ENCODE measurements around the gene ZNF653. TPM values are rescaled to one million over a fixed set of nuclear protein-coding genes. Genes with fewer than 3 reads are reported as not detected.

Gene ZNF653
- total and polyA plus RNA-seq, 2 donors (not counting 1 experiment from before 2014, with no cell fraction given), result 24.2 to 26.2 TPM

DNA sequence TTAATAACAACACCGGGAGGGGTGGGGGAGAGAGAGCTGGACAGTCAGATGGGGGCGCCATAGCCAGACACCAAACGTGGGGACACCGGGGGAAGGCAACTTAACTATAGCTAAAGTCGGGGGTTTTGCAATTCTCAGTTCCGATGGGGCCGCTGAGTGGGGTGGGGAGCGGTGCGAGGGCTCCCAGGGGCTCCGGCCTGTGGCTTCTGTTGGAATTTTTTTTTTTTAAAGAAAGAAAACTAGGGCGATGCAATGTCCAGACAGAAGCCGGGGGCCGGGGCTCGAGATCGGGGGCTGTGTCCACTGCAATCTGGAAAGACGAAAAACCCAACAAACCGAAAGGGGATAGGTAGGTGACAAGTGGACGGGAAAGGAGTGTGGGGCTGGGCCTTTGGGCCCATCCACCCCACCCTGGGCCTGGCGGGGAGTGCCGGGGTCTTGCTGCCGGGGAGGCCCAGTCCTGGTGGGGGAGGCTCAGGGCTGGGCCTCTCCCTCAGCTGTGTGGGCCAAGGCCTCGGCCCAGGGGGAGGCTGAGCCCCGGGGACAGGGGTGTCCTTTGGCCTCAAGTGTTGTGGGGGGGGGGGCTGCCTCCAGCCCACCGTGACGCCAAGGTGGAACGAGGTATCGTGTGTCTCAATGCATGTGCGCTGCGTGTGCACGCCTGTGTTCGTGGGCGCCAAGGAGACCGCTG, 52.9 kb downstream of the ZNF653 start:
- ChIA-PET CTCF (interaction anchor here (0.6 to 1.4 kb wide), 7 partner anchors 10 to 141 kb away, joined by 3 to 6 read pairs (median 4); partner anchors contain the start of gene SWSAP1), POLR2A (no interaction called here)
- peaks cover 0 to 5% of the 10 kb centered on the region in 2 donors for H3K4me1 ChIP-seq (ENCODE audit: control insufficient read depth in 2 of 2, insufficient read depth in 2 of 2, low read length in 2 of 2)
- no peak overlapping the region for H3K27ac ChIP-seq (ENCODE audit: low read length in 2 of 2)
- peaks cover 8% of the 10 kb centered on the region for H3K4me1 Mint-ChIP-seq
- H3K36me3 ChIP-seq (replicated peaks in 1 of 2; ENCODE audit: control extremely low read depth in 1 of 2, control insufficient read depth in 1 of 2, extremely low read depth in 1 of 2, insufficient read depth in 2 of 2, low read length in 1 of 2), result peaks cover 0 to 25% of the 10 kb centered on the region in 2 experiments
- no peak overlapping the region for H3K4me3 ChIP-seq (ENCODE audit: control extremely low read depth in 1 of 5, extremely low read depth in 1 of 5, insufficient read depth in 1 of 5, low read depth in 2 of 5, low read length in 4 of 5)
- no peak overlapping the region for H3K9ac ChIP-seq (ENCODE audit: low read length)
- H3K27me3 ChIP-seq (replicated peaks in 1 of 4; ENCODE audit: control extremely low read depth in 1 of 4, control insufficient read depth in 3 of 4, insufficient read depth in 4 of 4, low read length in 3 of 4), result peaks cover 0 to under 1% (median 0%) of the 10 kb centered on the region in 4 experiments
- no peak overlapping the region for H2AFZ ChIP-seq (ENCODE audit: insufficient read depth, low read depth, low read length, poor library complexity, severe bottlenecking)
- ATAC-seq (ENCODE audit: low read depth) (no peak), DNase-seq (no peak)
- no peaks in the 10 kb centered on the region for H3K27me3 Mint-ChIP-seq
- no peaks in the 10 kb centered on the region for H3K9me3 Mint-ChIP-seq (ENCODE audit: insufficient read depth)
- no peaks in the 10 kb centered on the region for H4K20me1 ChIP-seq (ENCODE audit: control insufficient read depth, insufficient read depth, low read length, poor library complexity, severe bottlenecking)
- H3K4me3 Mint-ChIP-seq, result peak overlapping the region; percentile 49
- 88% methylated on average over 32 of the region's 33 CpGs for WGBS (ENCODE audit: insufficient coverage)
- no peak overlapping the region for H3K4me2 ChIP-seq (replicated peaks; ENCODE audit: low read depth, low read length, poor library complexity, severe bottlenecking)
- intact Hi-C loops (cut with micrococcal nuclease), result no loop called here
- H3K79me2 ChIP-seq (ENCODE audit: control insufficient read depth, insufficient read depth, low read length), result no peaks in the 10 kb centered on the region
- no peak for TF ChIP-seq EZH2 (IDR thresholded peaks at IDR 0.05; ENCODE audit: borderline replicate concordance, insufficient read depth, low read depth, low read length, poor library complexity, severe bottlenecking)
- TF ChIP-seq, protein P1, sequence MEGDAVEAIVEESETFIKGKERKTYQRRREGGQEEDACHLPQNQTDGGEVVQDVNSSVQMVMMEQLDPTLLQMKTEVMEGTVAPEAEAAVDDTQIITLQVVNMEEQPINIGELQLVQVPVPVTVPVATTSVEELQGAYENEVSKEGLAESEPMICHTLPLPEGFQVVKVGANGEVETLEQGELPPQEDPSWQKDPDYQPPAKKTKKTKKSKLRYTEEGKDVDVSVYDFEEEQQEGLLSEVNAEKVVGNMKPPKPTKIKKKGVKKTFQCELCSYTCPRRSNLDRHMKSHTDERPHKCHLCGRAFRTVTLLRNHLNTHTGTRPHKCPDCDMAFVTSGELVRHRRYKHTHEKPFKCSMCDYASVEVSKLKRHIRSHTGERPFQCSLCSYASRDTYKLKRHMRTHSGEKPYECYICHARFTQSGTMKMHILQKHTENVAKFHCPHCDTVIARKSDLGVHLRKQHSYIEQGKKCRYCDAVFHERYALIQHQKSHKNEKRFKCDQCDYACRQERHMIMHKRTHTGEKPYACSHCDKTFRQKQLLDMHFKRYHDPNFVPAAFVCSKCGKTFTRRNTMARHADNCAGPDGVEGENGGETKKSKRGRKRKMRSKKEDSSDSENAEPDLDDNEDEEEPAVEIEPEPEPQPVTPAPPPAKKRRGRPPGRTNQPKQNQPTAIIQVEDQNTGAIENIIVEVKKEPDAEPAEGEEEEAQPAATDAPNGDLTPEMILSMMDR (IDR thresholded peaks at IDR 0.05), result no peak
- H3K9me3 ChIP-seq (ENCODE audit: control extremely low read depth in 1 of 3, control insufficient read depth in 2 of 3, insufficient read depth in 1 of 3, low read length in 2 of 3), result no peaks in the 10 kb centered on the region
- H3K27ac Mint-ChIP-seq, result no peak overlapping the region

DNA sequence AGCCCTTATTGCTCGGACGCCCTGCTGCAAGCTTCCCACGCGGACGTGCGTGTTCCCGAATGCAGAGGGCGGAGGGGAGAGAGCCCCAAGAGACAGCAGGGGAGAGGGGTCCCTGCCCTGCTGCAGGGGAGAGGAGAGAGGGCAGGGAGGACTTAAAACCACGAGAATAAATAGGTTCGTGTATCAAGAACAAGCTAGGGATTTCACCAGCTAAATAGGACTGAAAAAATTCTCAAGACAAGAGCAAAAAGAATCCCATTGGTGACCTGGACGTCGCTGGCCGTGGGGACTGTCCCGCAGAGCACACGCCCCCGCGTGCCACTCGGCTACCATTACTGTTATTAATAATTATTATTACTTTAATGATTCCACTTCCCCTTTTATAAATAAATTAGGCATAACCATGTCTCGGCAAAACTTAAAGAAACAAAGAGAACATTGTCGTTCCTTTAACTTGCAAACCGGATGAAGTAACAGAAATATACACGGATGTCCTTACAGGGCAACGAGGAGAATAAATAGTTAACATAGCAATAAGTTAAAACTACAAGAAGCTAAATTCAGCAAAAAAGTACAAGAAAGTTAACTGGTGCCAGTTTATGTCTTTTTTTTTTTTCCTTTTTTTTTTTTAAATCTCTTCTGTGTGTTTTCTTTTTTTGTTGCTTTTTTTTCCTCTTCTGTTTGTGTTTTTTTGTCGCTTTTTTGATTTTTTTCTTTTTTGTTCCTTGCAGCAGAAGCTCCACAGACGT, 53.6 kb downstream of the ZNF653 start:
- Histone ChIP-seq H3K4me2 (replicated peaks; ENCODE audit: low read depth, low read length, poor library complexity, severe bottlenecking) (no peak overlapping the region), H3K27me3 (replicated peaks in 1 of 4; ENCODE audit: control extremely low read depth in 1 of 4, control insufficient read depth in 3 of 4, insufficient read depth in 4 of 4, low read length in 3 of 4) (no peaks in the 10 kb centered on the region), H3K79me2 (ENCODE audit: control insufficient read depth, insufficient read depth, low read length) (no peaks in the 10 kb centered on the region), H3K9me3 (ENCODE audit: control extremely low read depth in 1 of 3, control insufficient read depth in 2 of 3, insufficient read depth in 1 of 3, low read length in 2 of 3) (no peaks in the 10 kb centered on the region), H2AFZ (ENCODE audit: insufficient read depth, low read depth, low read length, poor library complexity, severe bottlenecking) (no peak overlapping the region), H3K27ac (ENCODE audit: low read length in 2 of 2) (no peak overlapping the region), H3K36me3 (replicated peaks in 1 of 2; ENCODE audit: control extremely low read depth in 1 of 2, control insufficient read depth in 1 of 2, extremely low read depth in 1 of 2, insufficient read depth in 2 of 2, low read length in 1 of 2) (peaks cover 0 to 32% of the 10 kb centered on the region in 2 experiments), H3K9ac (ENCODE audit: low read length) (no peak overlapping the region), H3K4me3 (ENCODE audit: control extremely low read depth in 1 of 5, extremely low read depth in 1 of 5, insufficient read depth in 1 of 5, low read depth in 2 of 5, low read length in 4 of 5) (no peak overlapping the region), H4K20me1 (ENCODE audit: control insufficient read depth, insufficient read depth, low read length, poor library complexity, severe bottlenecking) (peaks cover 7% of the 10 kb centered on the region), H3K4me1 (ENCODE audit: control insufficient read depth in 2 of 2, insufficient read depth in 2 of 2, low read length in 2 of 2) (peaks cover 0 to 5% of the 10 kb centered on the region in 2 donors)
- ATAC-seq (ENCODE audit: low read depth) (no peak), DNase-seq (no peak)
- no peaks in the 10 kb centered on the region for H3K9me3 Mint-ChIP-seq (ENCODE audit: insufficient read depth)
- TF ChIP-seq, protein P1 (IDR thresholded peaks at IDR 0.05), result no peak
- TF ChIP-seq EZH2 (IDR thresholded peaks at IDR 0.05; ENCODE audit: borderline replicate concordance, insufficient read depth, low read depth, low read length, poor library complexity, severe bottlenecking), result no peak
- WGBS (ENCODE audit: insufficient coverage), result 61% methylated on average over 8 of the region's 25 CpGs
- no peak overlapping the region for H3K27ac Mint-ChIP-seq
- POLR2A ChIA-PET, result no interaction called here
- H3K27me3 Mint-ChIP-seq, result no peaks in the 10 kb centered on the region
- intact Hi-C loops (cut with micrococcal nuclease), result no loop called here
- CTCF ChIA-PET, result interaction anchor here (0.6 to 1.4 kb wide), 7 partner anchors 9 to 142 kb away, joined by 3 to 6 read pairs (median 4); partner anchors contain the start of gene SWSAP1
- H3K4me1 Mint-ChIP-seq, result peaks cover 8% of the 10 kb centered on the region
- H3K4me3 Mint-ChIP-seq, result peak overlapping the region; percentile 49
